HG02623 (cell line): ENCODE results near the gene GSTA5.
"Not testable (repeated sequence)": the region's sequence is repeated elsewhere in the genome, so short reads cannot be mapped to it uniquely, and the experiment has no call there.

ENCODE experiments used
- ATAC-seq: cut with Tn5 transposase; IDR thresholded peaks from one replicate; pipeline ENCODE4 v1.9.1; 2021; ENCODE audit warnings: moderate library complexity; ENCODE audit not compliant: unreplicated experiment

Gene GSTA5

DNA sequence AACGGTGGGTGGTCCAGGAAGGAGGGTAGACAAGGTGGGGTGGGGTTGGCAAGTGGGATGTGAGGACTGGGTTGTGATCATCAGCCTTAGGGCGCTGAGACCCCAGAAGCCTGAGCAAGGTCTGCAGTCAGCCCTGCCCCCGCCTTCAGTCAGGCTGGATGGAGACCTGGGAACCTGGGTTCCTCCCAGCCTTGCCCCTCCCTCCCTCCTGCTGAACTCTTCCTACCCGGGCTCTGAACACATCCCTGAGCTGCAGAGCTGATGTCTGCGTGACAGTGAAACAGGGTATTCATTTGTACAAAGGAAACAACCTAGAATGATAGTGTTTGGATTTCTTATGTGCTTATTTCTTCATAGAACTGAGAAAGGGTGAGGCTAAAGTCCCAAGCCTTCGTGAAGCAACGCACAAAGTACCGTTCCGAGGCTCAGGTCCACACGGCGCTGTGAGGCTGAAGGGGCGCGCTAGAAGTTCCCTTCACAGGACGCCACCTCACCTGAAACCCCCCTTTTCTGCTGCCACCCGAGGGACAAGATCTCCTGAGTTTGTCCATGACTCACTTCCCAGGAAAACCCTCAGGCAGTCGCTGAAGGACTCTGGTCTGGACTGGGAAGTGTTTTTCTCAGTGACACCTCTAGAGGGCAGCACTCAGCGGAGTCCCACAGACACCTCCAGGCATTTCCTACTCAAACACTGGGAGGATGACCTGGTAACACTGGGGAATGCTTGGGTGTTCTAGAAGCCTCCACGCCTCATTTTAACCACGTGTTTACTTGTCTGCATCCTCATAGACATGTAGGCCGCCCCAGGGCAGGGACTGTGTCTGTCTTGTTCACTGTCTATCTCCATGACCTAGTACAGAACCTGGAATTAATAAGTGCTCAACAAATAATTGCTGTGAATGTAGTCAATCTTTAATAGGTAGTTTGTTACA lies 1.2 kb downstream of the GSTA5 start:
- ATAC-seq = peak; percentile 89

DNA sequence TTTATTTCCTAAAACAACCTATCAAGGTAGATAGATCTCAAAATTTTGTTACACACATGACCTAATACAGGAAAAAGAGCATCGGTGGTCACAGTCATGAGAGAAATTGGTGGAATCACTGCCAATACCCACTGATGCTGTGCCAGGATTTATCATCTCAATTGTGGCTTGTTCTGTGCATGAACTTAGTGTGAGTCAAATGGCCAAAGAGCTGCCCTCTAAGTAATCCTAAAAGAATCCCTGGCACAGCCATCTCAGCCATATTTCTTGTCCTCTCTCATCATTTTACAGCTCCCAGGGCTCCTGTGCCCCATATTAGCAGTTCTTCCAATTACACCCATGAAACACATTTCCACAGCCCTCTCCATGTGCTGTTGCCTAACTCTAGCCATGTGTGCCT lies 6.1 kb downstream of the GSTA5 start:
- ATAC-seq = no peak

GRCh38 chr6:52830869-52831268 lies 9.7 kb downstream of the GSTA5 start:
- ATAC-seq = not testable (repeated sequence)

DNA sequence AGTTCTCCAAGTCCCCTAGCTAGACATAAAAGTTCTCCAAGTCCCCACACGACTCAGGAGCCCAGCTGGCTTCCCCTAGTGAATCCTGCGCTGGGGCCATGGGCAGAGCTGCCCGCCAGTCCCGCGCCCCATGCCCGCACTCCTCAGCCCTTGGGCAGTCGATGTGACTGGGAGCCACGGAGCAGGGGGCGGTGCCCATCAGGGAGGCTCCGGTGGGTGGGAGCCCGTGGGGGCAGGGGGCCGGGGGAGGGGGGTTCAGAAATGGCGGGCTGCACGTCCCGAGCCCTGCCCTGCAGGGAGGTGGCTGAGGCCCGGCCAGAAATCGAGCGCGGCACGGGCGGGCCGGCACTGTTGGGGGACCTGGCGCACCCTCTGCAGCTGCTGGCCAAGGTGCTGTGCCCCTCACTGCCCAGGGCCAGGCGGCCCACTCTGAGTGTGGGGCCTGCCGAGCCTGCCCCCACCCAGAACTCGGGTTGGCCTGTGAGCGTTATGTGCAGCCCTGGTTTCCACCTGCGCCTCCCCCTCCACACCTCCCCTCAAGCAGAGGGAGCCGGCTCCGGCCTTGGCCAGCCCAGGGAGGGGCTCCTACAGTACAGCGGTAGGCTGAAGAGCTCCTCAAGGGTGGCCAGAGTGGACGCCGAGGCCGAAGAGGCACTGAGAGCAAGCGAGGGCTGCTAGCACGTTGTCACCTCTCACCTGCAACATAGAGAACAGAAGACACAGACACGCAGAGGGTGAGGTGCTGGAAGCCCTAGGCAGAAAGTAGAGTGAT lies 11.4 kb downstream of the GSTA5 start:
- no peak for ATAC-seq

DNA sequence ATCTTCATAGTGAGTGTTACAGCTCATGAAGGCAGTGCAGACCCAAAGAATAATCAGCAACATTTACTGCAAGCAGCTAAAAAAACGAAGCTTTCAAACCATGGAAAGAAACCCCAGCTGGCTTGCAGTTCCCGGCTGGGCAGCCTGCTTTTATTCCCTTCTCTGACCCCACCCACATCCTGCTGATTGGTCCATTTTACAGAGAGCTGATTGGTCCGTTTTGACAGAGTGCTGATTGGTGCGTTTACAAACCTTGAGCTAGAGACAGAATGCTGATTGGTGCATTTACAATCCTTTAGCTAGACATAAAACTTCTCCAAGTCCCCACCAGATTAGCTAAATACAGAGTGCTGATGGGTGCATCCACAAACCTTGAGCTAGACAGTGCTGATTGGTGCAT lies 12.0 kb downstream of the GSTA5 start:
- not testable (repeated sequence) for ATAC-seq

DNA sequence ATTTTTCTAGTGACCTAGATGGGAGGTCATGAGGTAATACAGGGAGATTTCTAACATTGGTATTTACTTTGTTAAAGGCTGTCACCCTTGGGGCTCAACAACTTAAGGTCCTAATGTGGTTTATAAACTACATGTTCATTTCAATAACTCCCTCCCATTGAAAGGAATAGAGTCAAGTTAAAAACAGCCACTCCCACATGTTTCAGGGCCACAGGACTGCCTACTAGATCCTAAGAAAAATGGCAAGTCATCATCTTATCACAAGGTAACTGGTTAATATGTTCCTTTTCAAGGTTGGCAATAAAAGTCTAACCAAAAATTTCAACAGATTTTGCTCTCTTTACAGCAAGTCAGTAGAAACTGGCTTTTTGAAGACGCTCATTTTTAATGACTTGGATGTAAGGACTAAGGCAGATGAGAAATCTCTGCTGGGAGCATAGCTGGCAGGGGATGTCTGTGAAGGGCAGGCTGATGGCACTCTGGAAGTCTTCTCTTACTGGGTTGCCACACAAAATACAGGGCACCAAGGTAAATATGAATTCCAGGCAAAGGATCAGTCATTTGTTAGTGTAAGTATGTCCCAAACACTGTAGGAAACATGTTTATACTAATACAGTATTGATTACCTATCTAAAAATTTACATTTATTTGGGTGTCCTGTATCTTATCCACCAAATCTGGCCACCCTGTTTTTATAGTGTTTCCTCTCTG lies 13.4 kb downstream of the GSTA5 start:
- ATAC-seq = not testable (repeated sequence)

- ATAC-seq = no peak
Measured at GRCh38 chr6:52826513-52826912, 14.1 kb downstream of the GSTA5 start.

GRCh38 chr6:52825900-52826459 lies 14.6 kb downstream of the GSTA5 start:
- ATAC-seq = not testable (repeated sequence)

DNA sequence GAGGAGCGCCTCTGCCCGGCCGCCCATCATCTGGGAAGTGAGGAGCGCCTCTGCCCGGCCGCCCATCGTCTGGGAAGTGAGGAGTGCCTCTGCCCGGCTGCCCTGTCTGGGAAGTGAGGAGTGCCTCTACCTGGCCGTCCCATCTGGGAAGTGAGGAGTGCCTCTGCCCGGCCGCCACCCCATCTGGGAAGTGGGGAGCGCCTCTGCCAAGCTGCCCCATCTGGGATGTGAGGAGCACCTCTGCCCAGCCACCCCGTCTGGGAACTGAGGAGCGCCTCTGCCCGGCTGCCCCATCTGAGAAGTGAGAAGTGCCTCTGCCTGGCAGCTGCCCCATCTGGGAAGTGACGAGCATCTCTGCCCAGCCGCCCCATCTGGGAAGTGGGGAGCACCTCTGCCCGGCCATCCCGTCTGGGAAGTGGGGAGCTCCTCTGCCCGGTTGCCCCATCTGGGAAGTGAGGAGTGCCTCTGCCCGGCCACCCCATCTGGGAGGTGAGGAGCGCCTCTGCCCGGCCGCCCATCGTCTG lies 15.3 kb downstream of the GSTA5 start:
- ATAC-seq = not testable (repeated sequence)

DNA sequence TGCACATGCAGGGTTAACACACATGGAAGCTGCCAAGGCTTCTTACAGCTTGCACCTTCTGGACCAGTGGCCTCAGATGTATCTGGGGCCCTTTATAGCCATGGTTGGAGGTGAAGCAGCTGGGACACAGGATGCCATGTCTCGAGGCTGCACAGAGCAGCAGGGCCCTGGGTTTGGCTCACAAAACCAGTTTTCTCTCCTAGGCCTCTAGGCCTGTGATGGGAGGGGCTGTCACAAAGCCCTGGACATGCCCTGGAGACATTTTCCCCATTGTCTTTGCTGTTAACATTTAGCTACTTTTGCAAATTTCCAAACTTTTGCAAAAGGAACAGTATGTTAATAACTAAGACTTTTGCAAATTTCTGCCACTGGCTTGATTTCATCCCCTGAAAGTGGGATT lies 18.8 kb downstream of the GSTA5 start:
- ATAC-seq = no peak

DNA sequence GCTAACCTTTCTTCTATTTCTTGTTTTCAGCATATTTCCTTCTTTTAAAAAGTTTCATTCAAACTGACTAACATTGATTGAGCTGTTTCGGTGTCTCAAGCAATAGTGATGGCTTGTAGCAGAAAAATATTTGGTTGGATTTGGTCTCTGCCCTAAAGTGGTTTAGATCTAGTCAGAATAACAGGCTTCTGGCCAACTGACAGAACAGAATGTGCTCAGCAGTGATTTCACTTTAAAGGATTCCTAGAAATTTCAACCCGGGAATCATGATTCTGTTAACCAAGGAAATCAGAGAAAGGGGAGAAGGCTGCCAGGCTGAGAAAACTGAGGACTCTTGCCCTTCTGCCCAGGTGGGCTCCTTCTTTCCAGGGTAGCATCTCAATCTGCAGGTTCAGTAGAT lies 20.4 kb downstream of the GSTA5 start:
- no peak for ATAC-seq

GRCh38 chr6:52815167-52816092 lies 25.2 kb downstream of the GSTA5 start:
- ATAC-seq = peak; percentile 87

GRCh38 chr6:52814545-52814944 lies 26.1 kb downstream of the GSTA5 start:
- ATAC-seq = not testable (repeated sequence)

GRCh38 chr6:52809777-52810176 lies 30.8 kb downstream of the GSTA5 start:
- ATAC-seq = not testable (repeated sequence)

GRCh38 chr6:52808660-52809059 lies 32.0 kb downstream of the GSTA5 start:
- ATAC-seq = no peak

- ATAC-seq = not testable (repeated sequence)
Measured at GRCh38 chr6:52803668-52804255, 36.9 kb downstream of the GSTA5 start, which contains the start of gene GSTA1. GSTA1 (minus strand) TSS chr6:52803816; CDS start chr6:52799267, 4,549 bp downstream.

DNA sequence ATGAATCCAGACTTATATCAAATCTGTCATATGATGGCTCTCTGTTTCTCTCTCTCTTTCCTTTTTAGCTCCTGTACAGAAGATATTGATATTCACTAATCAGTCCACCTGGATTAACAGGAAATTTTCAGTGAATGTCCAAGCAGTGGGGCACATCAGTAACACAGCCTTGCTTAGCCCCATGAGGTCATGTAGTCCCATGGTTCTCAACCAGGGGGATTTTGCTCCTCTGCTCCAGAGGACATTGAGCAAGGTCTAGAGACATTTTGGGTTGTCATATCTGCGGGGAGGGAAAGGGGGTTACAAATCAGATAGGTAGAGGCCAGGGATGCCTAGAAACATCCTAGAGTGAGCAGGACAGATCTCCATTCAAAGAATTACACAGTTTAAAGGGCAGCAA lies 37.8 kb downstream of the GSTA5 start:
- ATAC-seq = no peak

- ATAC-seq = no peak
Measured at GRCh38 chr6:52801188-52801841, 39.3 kb downstream of the GSTA5 start.

- ATAC-seq = not testable (repeated sequence)
Measured at GRCh38 chr6:52799272-52799671, 41.3 kb downstream of the GSTA5 start.
